Measurements from ENCODE around the gene ZNFX1. TPM values are rescaled to one million over a fixed set of nuclear protein-coding genes. Genes with fewer than 3 reads are reported as not detected.
"Not testable (repeated sequence)": the region's sequence is repeated elsewhere in the genome, so short reads cannot be mapped to it uniquely, and the experiment has no call there.

The ZNFX1 gene
- total RNA-seq, 1 donor from 2014 or later = 10.7 TPM

DNA sequence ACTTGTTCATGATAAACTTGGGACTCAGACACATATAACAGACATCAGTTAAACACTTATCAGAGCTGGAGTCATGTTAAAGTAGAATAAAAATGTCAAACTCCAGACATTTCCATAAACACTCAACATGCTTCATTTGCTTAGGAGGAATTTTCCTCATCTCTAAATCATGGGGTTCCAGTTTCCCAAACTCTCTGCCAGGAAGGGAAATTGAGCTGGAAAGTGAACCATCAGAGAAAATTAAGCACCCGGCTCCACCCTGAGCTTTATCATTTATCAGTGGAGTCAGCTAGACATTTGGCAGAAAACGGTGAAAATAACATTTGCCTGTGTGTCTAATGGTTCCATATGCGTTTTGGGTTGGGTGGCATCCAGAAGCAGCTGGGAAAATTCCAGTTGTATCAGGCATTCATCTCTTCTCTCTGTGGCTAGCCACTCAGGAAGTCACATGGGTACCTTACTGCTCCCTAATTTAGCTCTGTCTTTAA lies 25.3 kb upstream of the ZNFX1 start:
- no peaks in the 10 kb centered on the region for H3K36me3 Mint-ChIP-seq (ENCODE audit: insufficient read depth)
- TF ChIP-seq, protein P1, sequence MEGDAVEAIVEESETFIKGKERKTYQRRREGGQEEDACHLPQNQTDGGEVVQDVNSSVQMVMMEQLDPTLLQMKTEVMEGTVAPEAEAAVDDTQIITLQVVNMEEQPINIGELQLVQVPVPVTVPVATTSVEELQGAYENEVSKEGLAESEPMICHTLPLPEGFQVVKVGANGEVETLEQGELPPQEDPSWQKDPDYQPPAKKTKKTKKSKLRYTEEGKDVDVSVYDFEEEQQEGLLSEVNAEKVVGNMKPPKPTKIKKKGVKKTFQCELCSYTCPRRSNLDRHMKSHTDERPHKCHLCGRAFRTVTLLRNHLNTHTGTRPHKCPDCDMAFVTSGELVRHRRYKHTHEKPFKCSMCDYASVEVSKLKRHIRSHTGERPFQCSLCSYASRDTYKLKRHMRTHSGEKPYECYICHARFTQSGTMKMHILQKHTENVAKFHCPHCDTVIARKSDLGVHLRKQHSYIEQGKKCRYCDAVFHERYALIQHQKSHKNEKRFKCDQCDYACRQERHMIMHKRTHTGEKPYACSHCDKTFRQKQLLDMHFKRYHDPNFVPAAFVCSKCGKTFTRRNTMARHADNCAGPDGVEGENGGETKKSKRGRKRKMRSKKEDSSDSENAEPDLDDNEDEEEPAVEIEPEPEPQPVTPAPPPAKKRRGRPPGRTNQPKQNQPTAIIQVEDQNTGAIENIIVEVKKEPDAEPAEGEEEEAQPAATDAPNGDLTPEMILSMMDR (IDR thresholded peaks at IDR 0.05; ENCODE audit: unreplicated experiment) = no peak
- no peaks in the 10 kb centered on the region for H3K27me3 Mint-ChIP-seq
- no peak overlapping the region for H3K4me3 Mint-ChIP-seq (ENCODE audit: low read depth)
- no peak overlapping the region for H3K27ac Mint-ChIP-seq
- no peaks in the 10 kb centered on the region for H3K9me3 Mint-ChIP-seq (ENCODE audit: low read depth)
- no peak for DNase-seq (ENCODE audit: low spot score, unreplicated experiment)
- peaks cover 4% of the 10 kb centered on the region for H3K4me1 Mint-ChIP-seq (ENCODE audit: low read depth)

DNA sequence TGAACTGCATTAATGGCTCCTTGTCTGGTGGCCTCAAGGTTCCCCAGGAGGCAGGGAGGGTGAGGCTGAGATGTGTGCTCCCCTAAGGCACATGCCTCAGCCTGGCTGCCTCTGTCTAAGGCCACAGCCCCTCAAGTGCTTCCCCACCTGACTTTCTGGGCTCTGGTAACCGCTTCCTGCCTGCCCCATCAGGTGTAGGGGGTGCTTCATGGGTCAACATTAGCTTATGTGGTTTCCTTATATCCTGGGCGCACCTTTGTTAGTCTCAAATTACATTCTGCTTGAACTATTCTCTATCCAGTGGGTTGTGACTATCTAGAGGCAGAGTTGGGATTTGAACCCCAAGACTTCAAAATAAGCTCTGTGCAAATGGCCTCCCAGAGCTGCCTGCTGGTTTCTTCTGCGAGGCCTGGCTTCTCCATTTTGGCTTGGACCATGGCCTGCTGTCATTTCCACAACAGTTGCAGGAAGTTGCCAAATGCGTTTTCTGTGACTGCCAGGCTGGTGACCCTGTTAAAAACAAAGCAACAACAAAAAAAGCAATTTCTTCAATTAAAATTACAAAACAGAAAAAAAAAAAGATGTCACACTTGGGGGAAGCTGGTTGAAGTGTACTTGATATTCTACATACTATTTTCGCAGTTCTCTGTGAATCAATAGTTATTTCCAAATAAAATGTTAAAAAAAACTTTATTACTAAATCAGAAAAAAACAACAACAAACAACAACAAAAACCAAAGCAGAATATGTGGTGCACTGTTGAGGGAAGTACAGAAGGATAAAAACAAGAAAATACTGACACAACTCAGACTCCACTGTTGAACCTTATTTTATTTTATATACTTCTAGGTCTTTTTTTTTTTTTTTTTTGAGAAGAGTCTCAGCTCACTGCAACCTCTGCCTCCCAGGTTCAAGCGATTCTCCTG lies 20.0 kb upstream of the ZNFX1 start:
- Mint-ChIP-seq H3K4me1 (ENCODE audit: low read depth) (no peaks in the 10 kb centered on the region), H3K36me3 (ENCODE audit: insufficient read depth) (peaks cover 13% of the 10 kb centered on the region), H3K27me3 (no peaks in the 10 kb centered on the region), H3K4me3 (ENCODE audit: low read depth) (no peak overlapping the region), H3K27ac (no peak overlapping the region), H3K9me3 (ENCODE audit: low read depth) (peaks cover 5% of the 10 kb centered on the region)
- TF ChIP-seq, protein P1 (IDR thresholded peaks at IDR 0.05; ENCODE audit: unreplicated experiment) = no peak
- DNase-seq (ENCODE audit: low spot score, unreplicated experiment) = no peak

DNA sequence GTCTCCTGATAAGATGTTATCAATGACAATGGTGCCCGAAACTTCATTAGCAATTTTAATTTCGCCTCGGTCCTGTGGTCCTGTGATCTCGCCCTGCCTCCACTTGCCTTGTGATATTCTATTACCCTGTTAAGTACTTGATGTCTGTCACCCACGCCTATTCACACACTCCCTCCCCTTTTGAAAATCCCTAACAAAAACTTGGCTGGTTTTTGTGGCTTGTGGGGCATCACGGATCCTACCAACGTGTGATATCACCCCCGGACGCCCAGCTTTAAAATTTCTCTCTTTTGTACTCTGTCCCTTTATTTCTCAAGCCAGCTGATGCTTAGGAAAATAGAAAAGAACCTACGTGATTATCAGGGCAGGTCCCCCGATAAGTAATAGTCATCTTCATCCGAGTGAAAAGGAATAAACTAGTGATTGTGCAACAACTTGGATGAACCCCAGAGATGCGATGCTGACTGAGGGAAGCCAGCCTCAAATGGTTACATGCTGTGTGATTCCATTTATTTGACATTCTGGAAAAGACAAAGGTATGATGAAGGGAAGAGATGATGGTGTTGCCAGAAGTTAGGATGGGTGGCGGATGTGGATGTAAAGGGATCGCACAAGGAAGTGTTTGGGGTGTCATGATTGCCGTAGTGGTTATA lies 16.3 kb upstream of the ZNFX1 start:
- H3K36me3 Mint-ChIP-seq (ENCODE audit: insufficient read depth) = peaks cover 41% of the 10 kb centered on the region
- H3K4me3 Mint-ChIP-seq (ENCODE audit: low read depth); DNase-seq (ENCODE audit: low spot score, unreplicated experiment); H3K27ac Mint-ChIP-seq; H3K9me3 Mint-ChIP-seq (ENCODE audit: low read depth); H3K4me1 Mint-ChIP-seq (ENCODE audit: low read depth); H3K27me3 Mint-ChIP-seq: not testable (repeated sequence)

DNA sequence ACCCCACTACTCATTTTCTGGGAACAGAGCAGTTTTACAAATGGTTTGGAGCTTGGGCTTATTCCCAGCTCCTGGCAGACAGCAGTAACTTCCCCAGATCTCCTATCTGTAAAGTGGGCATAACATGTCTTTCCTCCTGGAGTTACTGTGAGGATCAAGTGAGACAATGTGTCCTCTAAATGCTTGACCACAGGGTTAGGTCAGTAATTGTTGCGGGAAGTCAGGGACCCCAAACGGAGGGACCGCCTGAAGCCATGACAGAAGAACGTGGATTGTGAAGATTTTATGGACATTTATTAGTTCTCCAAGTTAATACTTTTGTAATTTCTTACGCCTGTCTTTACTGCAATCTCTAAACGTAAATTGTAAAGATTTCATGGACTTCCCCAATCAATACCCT lies 15.3 kb upstream of the ZNFX1 start:
- no peak for DNase-seq (ENCODE audit: low spot score, unreplicated experiment)
- peaks cover 5% of the 10 kb centered on the region for H3K9me3 Mint-ChIP-seq (ENCODE audit: low read depth)
- peaks cover 14% of the 10 kb centered on the region for H3K4me1 Mint-ChIP-seq (ENCODE audit: low read depth)
- no peaks in the 10 kb centered on the region for H3K27me3 Mint-ChIP-seq
- peaks cover 51% of the 10 kb centered on the region for H3K36me3 Mint-ChIP-seq (ENCODE audit: insufficient read depth)
- H3K4me3 Mint-ChIP-seq (ENCODE audit: low read depth) = no peak overlapping the region
- TF ChIP-seq, protein P1 (IDR thresholded peaks at IDR 0.05; ENCODE audit: unreplicated experiment) = no peak
- no peak overlapping the region for H3K27ac Mint-ChIP-seq

DNA sequence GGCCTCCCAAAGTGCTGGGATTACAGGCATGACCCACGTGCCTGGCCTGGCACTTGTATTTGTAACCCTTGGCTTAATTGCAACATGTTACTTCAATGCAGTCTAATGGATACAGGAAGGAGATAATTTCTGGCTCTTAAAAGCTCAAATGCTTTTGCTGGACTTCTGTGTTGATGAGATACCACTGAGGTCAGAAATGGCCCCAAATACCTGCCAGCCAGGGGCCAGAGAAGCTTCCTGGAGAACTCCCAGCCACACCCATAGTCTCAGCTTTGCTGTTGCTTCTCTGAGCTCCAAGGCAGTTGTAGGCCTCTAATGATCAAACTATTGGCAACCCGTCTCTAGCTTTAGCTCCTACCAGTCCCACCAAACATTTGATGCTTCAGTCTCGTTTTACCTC lies 14.2 kb upstream of the ZNFX1 start:
- Mint-ChIP-seq H3K4me3 (ENCODE audit: low read depth) (no peak overlapping the region), H3K27me3 (no peaks in the 10 kb centered on the region), H3K4me1 (ENCODE audit: low read depth) (peaks cover 19% of the 10 kb centered on the region), H3K36me3 (ENCODE audit: insufficient read depth) (peaks cover 62% of the 10 kb centered on the region), H3K9me3 (ENCODE audit: low read depth) (peaks cover 11% of the 10 kb centered on the region), H3K27ac (no peak overlapping the region)
- no peak for DNase-seq (ENCODE audit: low spot score, unreplicated experiment)
- TF ChIP-seq, protein P1 (IDR thresholded peaks at IDR 0.05; ENCODE audit: unreplicated experiment) = no peak

Measured in progenitor cell of endocrine pancreas (in vitro differentiated cells).